Stimulated activated CD4-positive, alpha-beta T cell treated with anti-CD3 and anti-CD28 coated beads, Interleukin-15, amount 100 ng/mL, for 1 hour (primary cell): ENCODE results near the gene PRDX5.

Experiments
- DNase-seq, 2 donors: peaks; one replicate each; pipeline ENCODE4 v3.0.0-alpha.2; 2020; ENCODE audit warnings: low read depth in 1 of 2, low spot score in 1 of 2

PRDX5 gene

DNA sequence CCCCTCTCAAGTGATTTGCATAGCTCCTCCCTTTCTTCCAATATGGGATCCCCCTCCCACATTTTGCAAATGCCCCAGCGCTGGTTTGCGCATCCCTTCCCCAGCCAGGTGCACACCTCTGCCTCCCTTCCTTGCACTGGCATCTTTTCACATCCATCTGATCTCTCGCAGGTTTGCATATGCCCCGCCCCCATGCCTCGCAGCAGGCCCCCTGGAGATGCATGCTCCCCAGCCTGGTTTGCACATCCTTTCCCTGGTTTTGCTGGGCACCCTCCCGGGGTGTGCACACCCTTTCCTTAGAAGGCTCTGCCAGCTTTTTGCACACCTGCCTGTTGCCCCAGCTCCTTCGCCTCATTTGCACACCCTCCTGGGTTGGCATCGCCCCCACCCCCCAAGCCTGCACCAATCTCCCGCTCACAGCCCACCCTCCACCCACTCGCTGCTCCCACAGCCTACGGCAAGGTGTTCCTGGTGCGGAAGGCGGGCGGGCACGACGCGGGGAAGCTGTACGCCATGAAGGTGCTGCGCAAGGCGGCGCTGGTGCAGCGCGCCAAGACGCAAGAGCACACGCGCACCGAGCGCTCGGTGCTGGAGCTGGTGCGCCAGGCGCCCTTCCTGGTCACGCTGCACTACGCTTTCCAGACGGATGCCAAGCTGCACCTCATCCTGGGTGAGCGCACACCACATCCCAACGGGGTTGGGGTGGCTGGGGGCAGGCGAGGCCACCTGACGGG is 42.0 kb downstream of the PRDX5 start:
- DNase-seq = no peak

DNA sequence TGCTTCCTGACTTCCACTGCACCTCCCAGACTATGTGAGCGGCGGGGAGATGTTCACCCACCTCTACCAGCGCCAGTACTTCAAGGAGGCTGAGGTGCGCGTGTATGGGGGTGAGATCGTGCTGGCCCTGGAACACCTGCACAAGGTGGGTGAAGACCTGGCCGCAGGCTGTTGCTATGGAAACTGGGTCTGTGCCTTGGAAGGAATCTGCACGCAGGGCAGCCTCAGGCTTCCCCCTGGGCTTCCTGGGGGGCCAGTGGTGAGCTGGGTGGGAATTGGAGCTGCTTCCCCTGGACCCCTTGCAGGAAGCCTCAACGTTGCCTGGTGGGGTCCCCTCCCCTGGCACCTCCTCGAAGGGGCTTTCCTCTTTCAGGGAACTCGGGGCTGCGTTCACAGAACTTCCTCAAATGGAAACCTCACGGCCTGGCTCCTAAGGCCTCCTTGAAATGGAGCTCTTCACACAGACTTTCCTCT is 42.6 kb downstream of the PRDX5 start:
- no peak for DNase-seq

DNA sequence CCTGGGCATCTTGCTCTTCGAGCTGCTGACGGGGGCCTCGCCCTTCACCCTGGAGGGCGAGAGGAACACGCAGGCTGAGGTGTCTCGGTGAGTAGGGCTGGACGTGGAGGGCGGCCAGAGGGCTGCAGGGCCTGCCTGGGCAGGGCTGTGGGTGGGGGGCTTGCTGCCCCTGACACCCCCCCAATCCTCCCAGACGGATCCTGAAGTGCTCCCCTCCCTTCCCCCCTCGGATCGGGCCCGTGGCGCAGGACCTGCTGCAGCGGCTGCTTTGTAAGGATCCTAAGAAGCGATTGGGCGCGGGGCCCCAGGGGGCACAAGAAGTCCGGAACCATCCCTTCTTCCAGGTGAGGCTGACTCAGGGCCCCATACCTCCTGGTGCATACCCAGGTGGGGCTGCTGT is 43.7 kb downstream of the PRDX5 start:
- DNase-seq = no peak

DNA sequence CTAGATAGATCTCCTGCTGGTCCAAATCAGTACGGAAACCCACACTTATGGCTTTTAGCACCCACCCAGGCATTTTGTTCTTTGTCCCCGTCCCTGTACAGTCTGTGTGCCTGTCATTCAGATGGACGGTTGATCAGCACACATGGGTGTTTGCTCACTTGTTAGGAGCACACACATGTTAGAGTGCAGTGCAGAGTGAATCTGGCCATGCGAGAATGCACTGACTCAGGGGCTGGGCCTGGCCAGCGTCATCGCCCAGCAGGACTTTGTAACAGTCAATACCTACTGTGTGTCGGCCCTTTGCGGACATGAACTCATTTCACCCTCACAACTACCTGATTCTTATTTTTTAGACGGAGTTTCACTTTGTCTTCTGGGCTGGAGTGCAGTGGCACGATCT is 44.4 kb downstream of the PRDX5 start:
- no peak for DNase-seq

DNA sequence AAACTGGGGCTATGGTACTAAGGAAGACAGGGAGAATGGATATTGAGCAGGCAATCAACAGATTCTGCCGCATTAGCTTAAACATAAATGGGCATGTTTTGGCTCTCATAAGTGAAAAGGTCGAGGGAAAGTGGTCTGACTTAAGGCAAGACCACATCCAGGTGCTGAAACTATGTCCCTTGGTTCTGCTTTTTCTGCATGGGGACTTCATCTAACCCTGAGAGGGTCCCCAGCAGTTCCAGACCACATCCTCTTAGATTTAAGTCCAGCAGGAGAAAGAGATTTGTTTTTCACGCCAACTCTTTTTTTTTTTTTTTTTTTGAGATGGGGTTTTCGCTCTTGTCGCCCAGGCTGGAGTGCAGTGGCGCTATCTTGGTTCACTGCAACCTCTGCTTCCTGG is 46.5 kb downstream of the PRDX5 start:
- no peak for DNase-seq

DNA sequence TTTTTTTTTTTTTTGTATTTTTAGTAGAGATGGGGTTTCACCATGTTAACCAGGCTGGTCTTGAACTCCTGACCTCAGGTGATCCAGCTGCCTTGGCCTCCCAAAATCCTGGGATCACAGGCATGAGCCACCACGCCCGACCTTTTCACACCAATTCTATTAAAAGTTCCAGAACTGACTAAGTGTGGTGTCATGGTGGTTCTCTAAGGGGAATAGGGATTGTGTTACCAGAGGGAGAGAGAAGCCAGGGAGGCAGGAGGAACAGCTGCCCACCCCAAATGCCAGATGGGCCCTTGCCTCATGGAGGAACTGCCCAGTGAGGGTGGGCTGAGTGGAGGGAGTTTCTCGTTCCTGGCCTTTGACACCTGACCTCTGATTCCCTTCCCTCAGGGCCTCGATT is 47.0 kb downstream of the PRDX5 start:
- no peak for DNase-seq

DNA sequence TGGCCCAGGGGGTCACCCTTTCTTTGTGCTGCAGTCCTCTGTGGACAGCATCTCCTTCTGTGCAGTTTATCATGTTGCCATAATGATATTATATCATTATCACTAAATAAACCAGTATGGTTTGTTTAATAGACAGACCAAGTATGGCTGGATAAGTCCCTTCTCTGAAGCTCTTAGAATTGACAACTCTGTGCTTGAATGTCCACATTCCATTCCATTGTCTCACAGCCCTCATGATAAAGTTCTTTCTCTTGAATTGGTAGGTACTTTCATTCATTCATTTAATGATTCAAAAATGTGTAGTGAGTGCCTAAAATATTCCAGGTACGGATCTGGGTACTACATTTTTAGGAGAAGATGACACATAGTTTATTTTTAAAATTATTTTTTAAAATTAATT is 48.8 kb downstream of the PRDX5 start:
- no peak for DNase-seq

DNA sequence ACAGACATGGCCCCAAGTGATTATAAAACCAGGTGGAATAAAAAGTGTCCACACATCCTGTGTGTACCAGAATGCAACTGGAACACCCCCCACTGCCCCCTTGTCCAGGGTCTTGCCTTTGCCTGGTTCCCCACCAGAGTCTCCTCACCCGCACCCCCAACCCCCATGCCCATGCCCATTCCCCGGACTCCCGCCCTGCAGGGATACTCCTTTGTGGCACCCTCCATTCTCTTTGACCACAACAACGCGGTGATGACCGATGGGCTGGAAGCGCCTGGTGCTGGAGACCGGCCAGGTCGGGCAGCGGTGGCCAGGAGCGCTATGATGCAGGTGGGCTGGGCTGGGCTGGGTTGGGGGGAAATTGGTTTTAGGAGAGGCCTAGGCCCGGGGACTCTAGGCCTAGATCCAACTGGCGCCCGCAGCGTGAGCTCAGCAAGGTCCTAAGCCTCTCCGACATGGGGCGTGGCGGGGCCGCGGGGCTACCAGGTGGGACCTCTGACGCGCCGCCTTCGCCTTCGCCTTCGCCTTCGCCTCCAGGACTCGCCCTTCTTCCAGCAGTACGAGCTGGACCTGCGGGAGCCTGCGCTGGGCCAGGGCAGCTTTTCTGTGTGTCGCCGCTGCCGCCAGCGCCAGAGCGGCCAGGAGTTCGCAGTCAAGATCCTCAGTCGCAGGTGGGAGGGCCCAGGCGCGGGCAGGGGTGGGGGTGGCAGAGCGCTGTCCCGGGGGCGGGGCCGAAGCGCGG is 50.2 kb downstream of the PRDX5 start:
- no peak for DNase-seq

DNA sequence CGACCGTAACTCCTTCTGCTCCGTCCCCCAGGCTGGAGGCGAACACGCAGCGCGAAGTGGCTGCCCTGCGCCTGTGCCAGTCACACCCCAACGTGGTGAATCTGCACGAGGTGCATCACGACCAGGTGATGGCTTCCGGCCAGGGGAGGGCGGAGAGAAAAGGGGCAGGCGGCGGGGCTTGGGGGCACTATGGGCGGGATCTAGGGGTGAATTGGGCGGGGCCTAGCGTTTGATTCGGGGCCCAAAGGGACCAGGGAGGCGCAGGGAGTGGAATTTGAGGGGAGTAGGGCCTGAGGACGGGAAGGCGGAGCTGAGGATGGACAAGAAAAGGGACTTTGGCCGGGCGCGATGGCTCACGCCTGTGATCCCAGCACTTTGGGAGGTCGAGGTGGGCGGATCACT is 50.8 kb downstream of the PRDX5 start:
- DNase-seq = no peak

DNA sequence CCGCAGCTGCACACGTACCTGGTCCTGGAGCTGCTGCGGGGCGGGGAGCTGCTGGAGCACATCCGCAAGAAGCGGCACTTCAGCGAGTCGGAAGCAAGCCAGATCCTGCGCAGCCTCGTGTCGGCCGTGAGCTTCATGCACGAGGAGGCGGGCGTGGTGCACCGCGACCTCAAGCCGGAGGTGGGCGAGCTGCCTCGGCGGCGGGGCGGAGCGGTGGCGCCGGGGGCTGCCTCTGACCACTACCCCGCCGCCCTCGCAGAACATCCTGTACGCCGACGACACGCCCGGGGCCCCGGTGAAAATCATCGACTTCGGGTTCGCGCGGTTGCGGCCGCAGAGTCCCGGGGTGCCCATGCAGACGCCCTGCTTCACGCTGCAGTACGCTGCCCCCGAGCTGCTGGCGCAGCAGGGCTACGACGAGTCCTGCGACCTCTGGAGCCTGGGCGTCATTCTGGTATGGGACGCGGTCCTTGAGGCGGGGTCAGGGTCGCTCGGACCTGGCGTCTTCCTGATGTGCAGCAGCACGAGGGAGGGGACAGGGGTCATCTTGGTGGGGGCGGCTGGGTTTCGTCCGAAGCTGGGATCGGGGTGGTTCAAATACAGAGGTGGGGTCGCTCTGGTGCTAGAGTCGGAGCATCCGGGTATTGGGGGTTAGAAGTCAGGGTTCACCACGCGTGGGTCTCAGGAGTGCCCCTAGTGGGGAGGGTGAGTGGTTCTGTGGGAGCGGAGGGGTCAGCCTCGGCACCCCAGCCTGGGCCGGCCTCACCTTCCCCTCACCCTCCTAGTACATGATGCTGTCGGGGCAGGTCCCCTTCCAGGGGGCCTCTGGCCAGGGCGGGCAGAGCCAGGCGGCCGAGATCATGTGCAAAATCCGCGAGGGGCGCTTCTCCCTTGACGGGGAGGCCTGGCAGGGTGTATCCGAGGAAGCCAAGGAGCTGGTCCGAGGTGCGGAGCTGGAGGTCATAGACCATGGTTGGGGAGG is 51.8 kb downstream of the PRDX5 start:
- DNase-seq = no peak

DNA sequence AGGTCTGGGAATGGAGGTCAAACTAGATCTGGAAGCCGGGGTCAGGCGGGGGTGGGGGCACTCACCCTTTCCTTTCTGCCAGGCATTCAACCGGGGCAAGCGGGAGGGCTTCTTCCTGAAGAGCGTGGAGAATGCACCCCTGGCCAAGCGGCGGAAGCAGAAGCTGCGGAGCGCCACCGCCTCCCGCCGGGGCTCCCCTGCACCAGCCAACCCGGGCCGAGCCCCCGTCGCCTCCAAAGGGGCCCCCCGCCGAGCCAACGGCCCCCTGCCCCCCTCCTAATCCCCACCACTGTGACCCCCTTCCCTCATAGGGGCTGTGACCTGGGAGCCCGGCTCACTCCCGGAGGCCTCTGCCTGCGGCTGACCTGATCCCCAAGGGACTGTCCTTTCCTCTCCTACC is 53.3 kb downstream of the PRDX5 start:
- DNase-seq = no peak
